ENCODE data around the gene IRGC. TPM values are rescaled to one million over a fixed set of nuclear protein-coding genes. Genes with fewer than 3 reads are reported as not detected.

The IRGC gene
- total and polyA plus RNA-seq, 2 of the 13 experiments (the other 11 are each of a cell fraction or from before 2014, with no cell fraction given) = not detected

- no peak for FAIRE-seq
- no TSS peak for BruUV-seq (replicated peaks)
- H3K9ac ChIP-seq (ENCODE audit: insufficient read depth, low read depth, low read length) = no peak overlapping the region
- no peak overlapping the region for H3K27ac ChIP-seq (ENCODE audit: extremely low read length, insufficient read depth, low read length)
- H2AFZ ChIP-seq (ENCODE audit: low read length) = no peak overlapping the region
- TF ChIP-seq GATAD1 (CRISPR knock-in tag; IDR thresholded peaks at IDR 0.05) = no peak
- TF ChIP-seq NKX3-1 (CRISPR knock-in tag; IDR thresholded peaks at IDR 0.05) = no peak
- TF ChIP-seq ZFP62 (CRISPR knock-in tag; IDR thresholded peaks at IDR 0.05) = no peak
- no peak for TF ChIP-seq ZNF484 (CRISPR knock-in tag; IDR thresholded peaks at IDR 0.05; ENCODE audit: borderline replicate concordance, low read depth)
- TF ChIP-seq KIAA2018 (CRISPR knock-in tag; IDR thresholded peaks at IDR 0.05; ENCODE audit: borderline replicate concordance) = no peak
- no peak for TF ChIP-seq ZNF513 (CRISPR knock-in tag; conservative IDR thresholded peaks at IDR 0.05)
- no peak for TF ChIP-seq ZNF772 (CRISPR knock-in tag; IDR thresholded peaks at IDR 0.05)
- TF ChIP-seq MTA1 (CRISPR knock-in tag; IDR thresholded peaks at IDR 0.05; ENCODE audit: borderline replicate concordance) = no peak
- H3K27me3 ChIP-seq (ENCODE audit: control insufficient read depth in 1 of 2, insufficient read depth in 2 of 2, low read length in 2 of 2) = no peaks in the 10 kb centered on the region
- in situ Hi-C loops (cut with HindIII; ENCODE audit: extremely low pct_ligation_motif_present, low pct_unique_long_range_greater_than_20kb) (no loop called here), intact Hi-C loops (cut with micrococcal nuclease; ENCODE audit: unreplicated experiment) (no loop called here)
- no peak for DNase-seq (ENCODE audit: low spot score)
- no peaks in the 10 kb centered on the region for H3K4me1 ChIP-seq (ENCODE audit: insufficient read depth, low read length)
- no peaks in the 10 kb centered on the region for H3K9me3 ChIP-seq (ENCODE audit: low read length)
- H3K4me2 ChIP-seq (ENCODE audit: low read depth, low read length) = no peak overlapping the region
- no peaks in the 10 kb centered on the region for H4K20me1 ChIP-seq (ENCODE audit: insufficient read depth, low read length)
- CTCF ChIA-PET (ENCODE audit: low intra/inter-chr PET ratio, low total read pairs) = no interaction called here
- 96% methylated on average over 10 of the region's 10 CpGs for WGBS (ENCODE audit: low lambda C conversion rate)
- peaks cover 32 to 87% of the 10 kb centered on the region in 2 experiments for H3K36me3 ChIP-seq (replicated peaks in 1 of 2; ENCODE audit: control insufficient read depth in 1 of 2, insufficient read depth in 2 of 2, low read length in 2 of 2)
- no peaks in the 10 kb centered on the region for H3K79me2 ChIP-seq (ENCODE audit: insufficient read depth, low read length)
- POLR2A ChIA-PET = no interaction called here
- no peak overlapping the region for H3K4me3 ChIP-seq (replicated peaks in 1 of 3; ENCODE audit: insufficient read depth in 1 of 3, low read depth in 2 of 3, low read length in 3 of 3)
- ATAC-seq = no peak
These were observed 25.4 kb downstream of the IRGC start for GRCh38 chr19:43741075-43741825.

All from HepG2 (cell line).